Retinal pigment epithelial cell (primary cell): ENCODE data around the gene MRAS.

Source experiments
- DNase-seq: peaks from one replicate; pipeline ENCODE4 v3.0.0-alpha.2; 2010; ENCODE audit warnings: low read depth
- H3K4me3 ChIP-seq: 2 replicates; pipeline ENCODE4 v1.5.1; 2011; ENCODE audit warnings: mild to moderate bottlenecking, low read length, control low read depth, moderate library complexity
- TF ChIP-seq, protein P1 (sequence below): conservative IDR thresholded peaks from 2 replicates; pipeline ENCODE4 v1.5.1; 2011; ENCODE audit warnings: low read depth, low read length, control low read depth, inconsistent platforms

The MRAS gene

DNA sequence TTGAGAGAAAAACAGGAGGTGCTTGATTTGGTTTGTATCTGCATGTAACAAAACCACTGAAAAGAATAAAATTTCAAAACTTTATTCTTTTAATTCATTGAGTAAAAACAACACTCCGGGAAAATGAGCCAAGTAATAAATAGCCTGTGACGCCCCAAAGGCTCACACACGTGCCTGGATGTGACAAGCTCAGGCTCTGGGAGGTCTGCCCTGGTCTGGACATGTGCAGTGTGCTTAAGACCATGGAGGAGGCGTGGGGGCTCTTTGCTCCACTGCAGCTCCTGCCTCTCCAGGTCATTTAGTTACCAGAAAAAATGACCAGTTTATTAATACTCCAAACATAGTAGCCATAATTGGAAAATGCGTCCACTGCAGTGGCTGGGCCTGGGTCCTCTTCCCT lies 10.1 kb upstream of the MRAS start:
- TF ChIP-seq, protein P1, sequence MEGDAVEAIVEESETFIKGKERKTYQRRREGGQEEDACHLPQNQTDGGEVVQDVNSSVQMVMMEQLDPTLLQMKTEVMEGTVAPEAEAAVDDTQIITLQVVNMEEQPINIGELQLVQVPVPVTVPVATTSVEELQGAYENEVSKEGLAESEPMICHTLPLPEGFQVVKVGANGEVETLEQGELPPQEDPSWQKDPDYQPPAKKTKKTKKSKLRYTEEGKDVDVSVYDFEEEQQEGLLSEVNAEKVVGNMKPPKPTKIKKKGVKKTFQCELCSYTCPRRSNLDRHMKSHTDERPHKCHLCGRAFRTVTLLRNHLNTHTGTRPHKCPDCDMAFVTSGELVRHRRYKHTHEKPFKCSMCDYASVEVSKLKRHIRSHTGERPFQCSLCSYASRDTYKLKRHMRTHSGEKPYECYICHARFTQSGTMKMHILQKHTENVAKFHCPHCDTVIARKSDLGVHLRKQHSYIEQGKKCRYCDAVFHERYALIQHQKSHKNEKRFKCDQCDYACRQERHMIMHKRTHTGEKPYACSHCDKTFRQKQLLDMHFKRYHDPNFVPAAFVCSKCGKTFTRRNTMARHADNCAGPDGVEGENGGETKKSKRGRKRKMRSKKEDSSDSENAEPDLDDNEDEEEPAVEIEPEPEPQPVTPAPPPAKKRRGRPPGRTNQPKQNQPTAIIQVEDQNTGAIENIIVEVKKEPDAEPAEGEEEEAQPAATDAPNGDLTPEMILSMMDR = no peak
- H3K4me3 ChIP-seq = no peak overlapping the region
- DNase-seq = no peak

DNA sequence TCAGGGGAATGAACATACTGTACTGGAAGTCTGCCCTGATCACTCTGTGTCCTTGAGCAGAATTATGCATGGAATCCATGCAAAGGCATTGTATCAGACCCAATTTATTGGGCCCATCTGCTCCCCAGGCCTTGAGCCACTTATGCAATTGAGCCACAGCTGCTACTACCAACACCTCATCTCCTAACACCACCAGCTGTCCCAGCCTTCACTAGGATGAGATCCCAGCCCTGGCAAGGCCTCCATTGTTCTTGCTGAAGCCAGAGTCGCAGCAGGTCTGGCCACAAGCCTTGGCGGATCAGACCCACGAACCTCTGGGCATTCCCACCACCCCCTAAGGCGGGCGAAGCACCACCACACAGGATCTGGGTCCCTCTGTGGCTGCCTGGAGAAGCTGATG lies 9.6 kb upstream of the MRAS start:
- no peak overlapping the region for H3K4me3 ChIP-seq
- DNase-seq = no peak
- TF ChIP-seq, protein P1 = no peak

DNA sequence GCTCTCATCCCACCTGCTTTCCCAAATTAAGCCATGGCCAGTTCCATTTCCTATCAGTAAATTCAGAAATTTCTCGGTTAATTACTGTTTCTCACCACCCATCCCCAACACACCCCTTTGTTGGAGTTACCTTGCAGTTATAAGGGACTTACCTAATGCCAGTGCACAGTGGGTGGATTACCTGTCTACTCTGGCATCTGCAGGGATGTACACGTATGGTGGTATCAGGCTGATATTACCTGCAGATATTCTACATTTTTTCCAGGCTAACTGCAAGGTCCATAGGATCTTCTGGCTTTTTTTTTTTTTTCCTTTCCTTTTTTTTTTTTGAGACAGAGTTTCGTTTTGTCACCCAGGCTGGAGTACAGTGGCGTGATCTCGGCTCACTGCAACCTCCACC lies 7.9 kb upstream of the MRAS start:
- no peak for DNase-seq
- H3K4me3 ChIP-seq = no peak overlapping the region
- TF ChIP-seq, protein P1 = no peak

DNA sequence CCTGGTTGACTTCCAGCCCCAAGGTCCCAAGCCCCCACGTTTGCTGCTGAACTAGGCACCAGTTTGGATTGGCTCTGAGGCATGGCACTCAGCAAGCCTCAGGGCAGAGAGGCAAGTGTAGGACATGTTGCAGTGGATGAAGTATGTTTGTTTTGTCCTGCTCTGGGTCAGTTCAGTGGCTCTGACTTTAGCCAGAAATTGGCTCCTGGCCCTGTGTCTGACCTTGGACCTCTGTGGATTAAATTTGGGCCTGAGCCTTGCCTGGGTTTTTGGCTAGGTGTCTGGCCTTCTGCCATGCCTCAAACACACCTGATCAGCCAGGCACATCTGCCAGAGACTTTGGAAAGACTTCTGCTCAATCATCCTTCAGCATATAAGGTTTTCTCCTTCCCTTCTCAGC lies 3.6 kb upstream of the MRAS start:
- H3K4me3 ChIP-seq = no peak overlapping the region
- DNase-seq = no peak
- TF ChIP-seq, protein P1 = no peak

DNA sequence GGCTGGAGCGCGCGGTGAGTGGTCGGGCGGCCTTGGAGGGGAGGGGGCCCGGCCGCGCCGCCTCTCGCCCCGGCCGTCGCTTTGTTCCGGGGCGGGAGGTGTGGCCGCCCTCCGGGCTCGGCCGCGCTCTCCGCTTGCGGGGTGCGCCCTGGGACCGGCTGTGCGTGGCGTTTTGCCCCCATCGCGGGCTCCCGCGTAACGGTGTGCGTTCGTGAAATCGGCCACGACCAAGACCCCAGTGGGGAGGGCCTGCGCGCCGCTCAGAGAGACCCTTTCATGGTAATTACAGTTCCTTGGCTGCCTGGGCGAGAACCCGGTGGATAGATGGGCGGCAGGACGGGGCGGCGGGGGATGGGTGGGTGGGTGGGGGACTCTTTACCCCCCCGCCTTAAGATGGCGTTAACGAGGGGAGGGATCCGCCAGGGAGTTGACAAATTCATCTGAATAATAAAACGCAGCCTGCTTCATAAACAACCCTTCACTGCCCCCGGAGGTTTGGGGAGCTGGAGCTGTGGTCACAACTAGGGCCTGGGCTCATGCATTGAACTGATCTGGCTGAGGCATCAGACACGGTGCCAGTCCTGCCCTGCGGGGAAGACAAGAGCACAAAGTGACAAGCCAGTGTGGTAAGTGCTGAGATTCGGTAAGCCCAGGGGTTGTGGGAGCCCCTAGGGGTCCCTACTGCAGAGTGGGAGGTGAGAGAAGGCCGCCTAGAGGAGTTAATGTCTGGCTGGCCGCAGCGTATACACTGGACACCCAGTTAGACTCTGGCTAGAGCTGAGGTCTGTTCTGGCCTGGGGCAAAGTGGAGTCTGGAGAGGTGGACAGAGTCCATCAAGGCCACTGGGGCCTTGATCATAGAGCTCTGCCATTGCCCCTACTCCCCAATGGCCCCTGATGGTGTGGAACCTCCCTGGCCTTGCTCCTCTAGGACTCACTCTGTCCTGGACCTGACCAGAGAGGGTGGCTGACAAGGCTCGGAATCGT lies 668 bp downstream of the MRAS start:
- H3K4me3 ChIP-seq = peak overlapping the region; percentile 70

DNA sequence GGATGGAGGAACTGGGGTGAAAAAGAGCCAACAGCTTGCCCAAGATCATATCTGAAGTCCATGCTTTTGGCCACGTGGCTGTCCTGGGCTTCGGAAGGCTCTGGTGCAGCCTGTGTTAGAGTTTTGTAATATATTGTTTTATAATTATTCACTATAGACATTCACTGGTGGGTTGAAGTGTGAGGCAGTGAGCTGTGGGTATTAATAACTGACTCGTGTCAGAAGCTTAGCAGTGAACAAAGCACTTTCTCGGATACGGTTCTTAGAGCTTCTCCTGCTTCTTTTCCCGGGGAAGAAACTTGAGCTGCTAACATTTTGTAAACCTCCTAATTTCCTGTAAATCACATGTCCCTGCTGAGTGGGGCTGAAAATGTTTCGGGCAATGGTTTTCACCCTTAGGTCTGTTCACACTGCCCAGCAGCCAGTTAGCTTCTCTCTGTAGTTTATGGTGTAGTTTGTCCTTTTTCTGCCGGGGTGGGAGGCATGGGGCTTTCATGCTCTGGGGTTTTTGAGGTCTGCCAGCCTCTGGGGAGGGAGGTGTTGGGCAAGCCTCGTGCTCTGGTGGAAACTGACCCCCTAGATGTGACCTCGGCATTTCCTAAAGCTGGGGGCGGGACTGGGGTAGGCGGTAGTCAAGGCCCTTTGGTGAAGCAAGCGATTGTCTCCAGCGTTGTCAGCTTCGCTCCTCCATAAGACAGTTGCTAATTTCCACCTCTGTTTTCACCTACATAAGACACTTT lies 1.7 kb downstream of the MRAS start:
- TF ChIP-seq, protein P1 = no peak
- no peak for DNase-seq
- H3K4me3 ChIP-seq = peak overlapping the region; percentile 70

More for the DNA sequence above, 668 bp downstream of the MRAS start:
- TF ChIP-seq, protein P1 = no peak
- no peak for DNase-seq
